ENCODE data around the gene GMCL1. TPM values are rescaled to one million over a fixed set of nuclear protein-coding genes. Genes with fewer than 3 reads are reported as not detected.
"Not testable (repeated sequence)": the region's sequence is repeated elsewhere in the genome, so short reads cannot be mapped to it uniquely, and the experiment has no call there.

The GMCL1 gene
- total and polyA plus RNA-seq, 4 donors = 6.8 to 31.1 (median 10.8) TPM

DNA sequence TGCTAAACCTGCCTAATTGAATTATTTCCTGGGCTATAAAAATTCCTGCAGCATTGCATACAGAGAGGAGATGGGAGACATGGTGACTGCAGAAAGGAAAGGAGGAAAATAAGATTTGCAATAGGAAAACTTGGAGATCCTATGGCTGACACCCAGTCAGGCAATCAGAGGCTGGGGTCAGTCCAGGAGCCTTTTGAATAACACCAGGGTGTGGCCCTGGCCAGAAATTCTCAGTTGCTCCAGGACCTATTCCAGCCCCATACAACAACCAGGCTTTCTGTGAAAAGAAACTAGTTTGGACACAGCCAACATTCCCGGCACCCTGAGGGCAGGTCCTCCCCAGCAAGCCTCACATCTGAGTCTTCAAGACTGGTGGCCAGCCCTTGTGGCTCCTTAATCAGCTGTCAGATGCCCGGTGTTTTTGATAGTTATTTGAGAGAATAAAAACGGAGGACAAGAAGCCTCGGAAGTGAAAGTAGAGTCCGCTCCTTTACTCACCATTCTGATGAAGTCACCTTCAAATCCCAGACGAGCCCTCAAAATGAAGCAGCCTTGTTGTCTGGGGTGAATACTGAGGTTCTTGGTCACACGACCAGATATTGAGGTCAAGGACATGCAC is 31.1 kb upstream of the GMCL1 start:
- peaks cover 0 to 7% (median 0%) of the 10 kb centered on the region in 4 donors for H3K36me3 ChIP-seq (ENCODE audit: control insufficient read depth in 4 of 4, insufficient read depth in 4 of 4, low read length in 4 of 4)
- peak; percentile 54 for ATAC-seq (ENCODE audit: insufficient read depth, low FRiP score)
- H3K9ac ChIP-seq (ENCODE audit: insufficient read depth in 1 of 2, low read length in 2 of 2) = peak overlapping the region; percentile 13 to 26
- H3K27ac ChIP-seq (ENCODE audit: low read depth in 1 of 2, low read length in 1 of 2) = peak overlapping the region in 1 of 2 donors; percentile 68
- H3K4me1 ChIP-seq (ENCODE audit: control insufficient read depth in 5 of 5, insufficient read depth in 5 of 5, low read length in 5 of 5) = peaks cover 0 to 15% (median 7%) of the 10 kb centered on the region in 5 donors
- TF ChIP-seq CTCF (IDR thresholded peaks at IDR 0.05; ENCODE audit: control extremely low read depth, extremely low read depth) = no peak
- peaks cover 0 to 2% (median 0%) of the 10 kb centered on the region in 4 donors for H3K9me3 ChIP-seq (ENCODE audit: control insufficient read depth in 4 of 4, insufficient read depth in 3 of 4, low read length in 3 of 4)
- no peaks in the 10 kb centered on the region for H3K27me3 ChIP-seq (ENCODE audit: control insufficient read depth in 3 of 3, insufficient read depth in 3 of 3, low read length in 2 of 3)
- H3K4me3 ChIP-seq = no peak overlapping the region
- peak in 1 of 3 donors; percentile 8 for DNase-seq
- WGBS, 2 donors = 25 to 36% methylated on average over 7 of the region's 7 CpGs

DNA sequence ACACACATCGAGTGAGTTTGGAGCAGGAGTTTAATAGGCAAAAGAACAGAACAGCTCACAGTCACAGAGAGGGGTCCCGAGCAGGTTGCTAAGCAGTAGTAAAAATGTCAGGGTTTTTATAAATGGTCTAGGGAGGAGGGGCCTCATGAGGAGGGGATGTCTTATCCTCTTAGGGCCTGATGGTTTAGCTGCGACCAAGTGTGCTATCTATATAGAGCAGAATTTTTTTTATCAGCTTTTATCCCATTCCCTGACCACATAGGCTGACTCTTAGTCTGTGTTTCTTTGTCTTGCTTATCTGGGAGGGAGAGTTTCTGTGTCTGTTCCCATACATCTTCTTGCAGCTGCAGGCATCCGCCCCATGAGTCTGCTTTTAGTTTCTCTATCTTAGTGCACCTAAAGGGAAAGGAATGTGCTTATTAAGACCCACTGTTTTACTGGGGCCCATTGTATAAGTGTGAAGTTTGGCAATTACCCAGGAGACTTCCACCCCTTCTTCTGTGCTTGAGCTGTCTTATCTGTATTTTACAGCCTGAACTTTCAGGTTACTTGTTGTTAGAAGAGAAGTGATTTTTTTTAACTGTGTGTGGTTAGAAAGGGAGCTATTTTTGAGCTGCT is 30.4 kb upstream of the GMCL1 start:
- Histone ChIP-seq H3K36me3 (ENCODE audit: control insufficient read depth in 4 of 4, insufficient read depth in 4 of 4, low read length in 4 of 4) (peaks cover 0 to 7% (median 0%) of the 10 kb centered on the region in 4 donors), H3K27ac (ENCODE audit: low read depth in 1 of 2, low read length in 1 of 2) (peak overlapping the region; percentile 16 to 68), H3K4me3 (no peak overlapping the region), H3K9me3 (ENCODE audit: control insufficient read depth in 4 of 4, insufficient read depth in 3 of 4, low read length in 3 of 4) (peaks cover 0 to 2% (median 0%) of the 10 kb centered on the region in 4 donors), H3K9ac (ENCODE audit: insufficient read depth in 1 of 2, low read length in 2 of 2) (peak overlapping the region in 1 of 2 donors; percentile 26), H3K4me1 (ENCODE audit: control insufficient read depth in 5 of 5, insufficient read depth in 5 of 5, low read length in 5 of 5) (peaks cover 0 to 15% (median 7%) of the 10 kb centered on the region in 5 donors), H3K27me3 (ENCODE audit: control insufficient read depth in 3 of 3, insufficient read depth in 3 of 3, low read length in 2 of 3) (no peaks in the 10 kb centered on the region)
- 29 to 31% methylated on average over 4 of the region's 4 CpGs for WGBS, 2 donors
- ATAC-seq (ENCODE audit: insufficient read depth, low FRiP score) (peak; percentile 7), DNase-seq (peak in 2 of 3 donors; percentile 26 to 34)
- TF ChIP-seq CTCF (IDR thresholded peaks at IDR 0.05; ENCODE audit: control extremely low read depth, extremely low read depth) = no peak

DNA sequence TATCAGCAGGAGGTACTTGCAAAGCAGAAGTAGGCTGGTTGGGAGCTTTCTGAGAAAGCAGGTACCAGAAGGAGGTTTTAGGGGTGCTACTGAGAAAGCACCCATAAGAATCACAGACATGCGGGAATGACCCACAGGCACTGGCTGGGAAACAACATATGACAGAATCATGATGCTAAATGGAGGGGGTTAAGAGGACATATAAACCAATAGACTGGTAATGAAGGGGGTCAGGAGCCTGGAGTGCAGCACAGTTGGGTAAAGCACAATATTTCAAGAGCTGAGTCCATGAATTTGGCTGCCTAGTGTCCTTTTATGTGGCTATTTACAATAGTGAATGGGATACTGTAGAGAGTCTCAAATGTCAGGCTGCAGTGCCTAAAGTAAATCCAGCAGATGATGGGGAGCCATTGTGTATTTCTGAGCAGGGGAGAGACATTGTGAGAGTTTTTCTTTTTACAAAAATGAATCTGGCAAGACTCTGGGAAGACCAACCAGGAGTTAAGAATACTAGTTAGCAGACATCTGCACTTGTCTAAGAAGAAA is 27.6 kb upstream of the GMCL1 start:
- peaks cover 0 to 15% (median 5%) of the 10 kb centered on the region in 5 donors for H3K4me1 ChIP-seq (ENCODE audit: control insufficient read depth in 5 of 5, insufficient read depth in 5 of 5, low read length in 5 of 5)
- WGBS, 2 donors = 94% methylated on average over 1 of the region's 1 CpG
- H3K27me3 ChIP-seq (ENCODE audit: control insufficient read depth in 3 of 3, insufficient read depth in 3 of 3, low read length in 2 of 3) = no peaks in the 10 kb centered on the region
- TF ChIP-seq CTCF (IDR thresholded peaks at IDR 0.05; ENCODE audit: control extremely low read depth, extremely low read depth) = no peak
- H3K9ac ChIP-seq (ENCODE audit: insufficient read depth in 1 of 2, low read length in 2 of 2) = no peak overlapping the region
- H3K4me3 ChIP-seq = no peak overlapping the region
- no peak for ATAC-seq (ENCODE audit: insufficient read depth, low FRiP score)
- H3K9me3 ChIP-seq (ENCODE audit: control insufficient read depth in 4 of 4, insufficient read depth in 3 of 4, low read length in 3 of 4) = no peaks in the 10 kb centered on the region
- H3K27ac ChIP-seq (ENCODE audit: low read depth in 1 of 2, low read length in 1 of 2) = no peak overlapping the region
- DNase-seq = no peak
- peaks cover 0 to 11% (median 0%) of the 10 kb centered on the region in 4 donors for H3K36me3 ChIP-seq (ENCODE audit: control insufficient read depth in 4 of 4, insufficient read depth in 4 of 4, low read length in 4 of 4)

GRCh38 chr2:69802781-69803367 is 26.6 kb upstream of the GMCL1 start:
- not testable (repeated sequence) for H3K4me1 ChIP-seq (ENCODE audit: control insufficient read depth in 5 of 5, insufficient read depth in 5 of 5, low read length in 5 of 5); H3K27me3 ChIP-seq (ENCODE audit: control insufficient read depth in 3 of 3, insufficient read depth in 3 of 3, low read length in 2 of 3); H3K9ac ChIP-seq (ENCODE audit: insufficient read depth in 1 of 2, low read length in 2 of 2); DNase-seq; H3K36me3 ChIP-seq (ENCODE audit: control insufficient read depth in 4 of 4, insufficient read depth in 4 of 4, low read length in 4 of 4); H3K4me3 ChIP-seq; H3K27ac ChIP-seq (ENCODE audit: low read depth in 1 of 2, low read length in 1 of 2); ATAC-seq (ENCODE audit: insufficient read depth, low FRiP score); H3K9me3 ChIP-seq (ENCODE audit: control insufficient read depth in 4 of 4, insufficient read depth in 3 of 4, low read length in 3 of 4)
- 69 to 88% methylated on average over 4 of the region's 4 CpGs for WGBS, 2 donors

All from lung (tissue), 12 donors.